Neural progenitor cell (in vitro differentiated cells): ENCODE results near the gene KLF11.

Experiments used
- EZH2 ChIP-seq: fragments of 200-600 bp; sonication (generic); IDR thresholded peaks from 2 replicates; pipeline ENCODE4 v1.6.1; 2017; ENCODE audit warnings: antibody characterized with exemption, mild to moderate bottlenecking, moderate library complexity
- TF ChIP-seq, protein P1 (sequence below): fragments of 200-600 bp; sonication (generic); IDR thresholded peaks from 2 replicates; pipeline ENCODE4 v1.5.1; 2017; ENCODE audit warnings: antibody characterized with exemption, mild to moderate bottlenecking

DNA sequence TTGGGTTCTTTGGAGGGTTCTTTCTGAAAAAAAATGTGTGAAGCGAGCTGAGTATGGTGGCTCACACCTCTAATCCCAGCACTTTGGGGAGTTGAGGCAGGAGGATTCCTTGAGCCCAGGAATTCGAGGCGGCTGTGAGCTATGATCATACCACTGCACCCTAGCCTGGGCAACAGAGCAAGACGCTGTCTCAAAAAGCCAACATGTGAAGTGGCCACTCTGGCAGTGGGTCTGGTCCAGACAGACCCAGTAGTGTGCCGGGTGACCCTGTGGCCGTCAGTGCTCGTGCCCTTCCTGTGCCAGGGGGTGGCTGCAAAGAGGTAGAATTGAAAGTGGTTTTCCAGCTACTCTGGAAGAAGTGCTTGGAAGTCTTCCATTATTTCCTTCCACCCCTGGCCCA lies 11.6 kb downstream of the KLF11 start:
- TF ChIP-seq, protein P1, sequence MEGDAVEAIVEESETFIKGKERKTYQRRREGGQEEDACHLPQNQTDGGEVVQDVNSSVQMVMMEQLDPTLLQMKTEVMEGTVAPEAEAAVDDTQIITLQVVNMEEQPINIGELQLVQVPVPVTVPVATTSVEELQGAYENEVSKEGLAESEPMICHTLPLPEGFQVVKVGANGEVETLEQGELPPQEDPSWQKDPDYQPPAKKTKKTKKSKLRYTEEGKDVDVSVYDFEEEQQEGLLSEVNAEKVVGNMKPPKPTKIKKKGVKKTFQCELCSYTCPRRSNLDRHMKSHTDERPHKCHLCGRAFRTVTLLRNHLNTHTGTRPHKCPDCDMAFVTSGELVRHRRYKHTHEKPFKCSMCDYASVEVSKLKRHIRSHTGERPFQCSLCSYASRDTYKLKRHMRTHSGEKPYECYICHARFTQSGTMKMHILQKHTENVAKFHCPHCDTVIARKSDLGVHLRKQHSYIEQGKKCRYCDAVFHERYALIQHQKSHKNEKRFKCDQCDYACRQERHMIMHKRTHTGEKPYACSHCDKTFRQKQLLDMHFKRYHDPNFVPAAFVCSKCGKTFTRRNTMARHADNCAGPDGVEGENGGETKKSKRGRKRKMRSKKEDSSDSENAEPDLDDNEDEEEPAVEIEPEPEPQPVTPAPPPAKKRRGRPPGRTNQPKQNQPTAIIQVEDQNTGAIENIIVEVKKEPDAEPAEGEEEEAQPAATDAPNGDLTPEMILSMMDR: no peak
- TF ChIP-seq EZH2: no peak
